Fibroblast of the aortic adventitia (primary cell): ENCODE results near the gene EML6. TPM values are rescaled to one million over a fixed set of nuclear protein-coding genes. Genes with fewer than 3 reads are reported as not detected.

Experiments used
- DNase-seq: peaks from one replicate; pipeline ENCODE4 v3.0.0-alpha.2; 2010; ENCODE audit warnings: low read depth
- H3K4me3 ChIP-seq: 2 replicates; pipeline ENCODE4 v1.5.1; 2011; ENCODE audit warnings: low read depth, mild to moderate bottlenecking, control low read depth, low read length, moderate library complexity
- CTCF ChIP-seq: IDR thresholded peaks from 2 replicates; pipeline ENCODE4 v1.5.1; 2011; ENCODE audit warnings: mild to moderate bottlenecking, low read length, control low read depth, inconsistent platforms; ENCODE audit not compliant: insufficient read depth
- total RNA-seq: library from RNA; depleted of rRNA; stranded (reverse); fragments of >200 nt; gene quantifications from 2 replicates; pipeline ENCODE4 v1.2.3, GENCODE V29; 2012; ENCODE audit warnings: low replicate concordance

The EML6 gene
- total RNA-seq, 1 donor, result 2.8 TPM

GRCh38 chr2:54940723-54941122 lies 217.3 kb downstream of the EML6 start:
- no peak for DNase-seq
- H3K4me3 ChIP-seq, result no peak overlapping the region
- no peak for TF ChIP-seq CTCF

GRCh38 chr2:54941248-54941984 lies 218.0 kb downstream of the EML6 start:
- no peak for DNase-seq
- TF ChIP-seq CTCF, result no peak
- no peak overlapping the region for H3K4me3 ChIP-seq

DNA sequence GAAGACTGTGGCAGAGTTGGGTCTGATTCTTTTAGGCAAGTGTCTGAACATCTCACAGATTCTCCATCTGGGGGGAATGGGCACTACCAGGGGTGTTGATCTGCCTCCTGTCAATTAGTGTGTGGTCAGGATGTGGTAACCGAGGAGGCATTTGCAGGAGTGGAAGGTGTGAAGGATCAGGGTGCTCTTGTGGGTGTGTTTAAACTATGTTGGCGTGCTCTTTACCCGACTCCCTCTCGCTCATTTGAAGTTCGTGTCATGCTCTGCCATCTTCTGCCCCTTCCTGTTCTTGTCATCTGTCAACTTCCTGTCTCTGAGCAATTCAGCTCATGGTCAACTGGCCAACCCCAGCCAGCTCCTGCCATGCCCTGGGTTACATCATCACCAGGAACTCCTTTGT lies 218.9 kb downstream of the EML6 start:
- TF ChIP-seq CTCF, result no peak
- DNase-seq, result no peak
- H3K4me3 ChIP-seq, result no peak overlapping the region

DNA sequence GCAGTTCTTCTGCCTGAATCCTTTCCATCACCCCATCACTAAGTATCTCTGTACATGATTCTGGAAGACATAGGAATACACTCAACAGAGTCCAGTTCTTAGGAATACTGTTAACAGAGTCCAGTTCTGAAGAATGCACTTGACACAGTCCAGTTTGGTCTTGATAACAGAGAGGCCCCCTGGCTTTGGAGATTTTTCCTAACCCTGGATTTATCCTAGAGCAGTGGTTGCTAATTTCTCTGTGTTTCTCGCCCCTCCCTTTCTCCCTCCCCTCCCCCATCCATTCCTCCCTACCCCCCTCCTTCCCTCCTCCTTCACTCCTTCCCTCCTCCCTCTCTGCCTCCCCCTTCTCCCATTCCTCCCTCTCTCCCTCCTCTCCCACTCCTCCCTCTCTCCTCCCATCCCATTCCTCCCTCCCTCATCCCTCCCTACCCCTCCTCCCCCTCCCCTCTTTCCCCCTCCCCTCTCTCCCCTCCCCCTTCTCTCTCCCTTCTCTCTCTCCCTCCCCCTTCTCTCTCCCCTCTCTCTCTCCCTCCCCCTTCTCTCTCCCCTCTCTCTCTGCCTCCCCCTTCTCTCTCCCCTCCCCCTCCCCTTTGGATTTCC lies 221.4 kb downstream of the EML6 start:
- no peak overlapping the region for H3K4me3 ChIP-seq
- DNase-seq, result no peak
- TF ChIP-seq CTCF, result no peak

DNA sequence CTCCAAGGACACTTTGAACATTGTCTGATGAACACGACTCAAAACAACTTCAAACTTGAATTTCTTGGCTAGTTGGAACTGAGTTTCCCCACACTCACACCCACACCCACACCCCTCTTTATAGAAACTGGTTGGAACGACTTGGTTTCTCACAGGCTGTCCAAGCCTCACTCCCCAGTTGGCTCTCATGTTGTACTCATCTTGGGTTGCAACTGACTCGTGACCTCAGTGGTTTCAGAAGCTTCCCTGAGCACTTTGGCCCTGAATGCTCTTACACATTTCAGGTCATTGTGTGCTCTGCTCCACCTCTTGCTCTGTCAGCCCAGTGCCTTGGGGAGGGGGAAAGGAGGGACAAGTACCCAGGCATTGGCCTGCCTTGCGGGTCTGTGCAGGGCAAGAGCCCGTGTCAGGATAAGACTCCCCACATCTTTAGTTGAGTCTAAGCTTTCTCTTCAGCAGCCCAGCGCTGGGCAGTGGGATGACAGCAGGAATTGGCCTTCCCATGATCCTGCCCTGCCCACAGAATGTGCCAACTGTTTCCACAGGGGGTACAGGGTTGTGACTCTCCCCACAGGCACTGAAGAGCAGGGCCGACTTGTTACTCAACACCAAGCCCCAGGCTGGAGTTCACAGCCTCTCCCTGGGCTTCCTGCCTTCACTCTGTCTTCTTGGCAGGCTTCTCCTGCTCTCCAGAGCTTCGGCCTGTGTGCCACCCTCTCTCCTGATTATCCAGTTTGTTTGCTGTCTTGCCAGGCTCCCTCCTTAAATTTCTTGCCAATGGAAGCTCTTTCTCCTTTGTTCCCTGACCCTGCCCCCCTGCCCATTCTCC lies 222.1 kb downstream of the EML6 start:
- no peak overlapping the region for H3K4me3 ChIP-seq
- DNase-seq, result peak; percentile 82
- TF ChIP-seq CTCF, result no peak

GRCh38 chr2:54946220-54946805 lies 222.9 kb downstream of the EML6 start:
- no peak for DNase-seq
- no peak overlapping the region for H3K4me3 ChIP-seq
- TF ChIP-seq CTCF, result no peak
